ENCODE measurements around the gene STARD4. TPM values are rescaled to one million over a fixed set of nuclear protein-coding genes. Genes with fewer than 3 reads are reported as not detected.

STARD4 gene
- total and polyA plus RNA-seq, 9 of the 15 experiments (the other 6 are each of a cell fraction or from before 2014, with no cell fraction given) = 28.4 to 88.0 (median 34.0) TPM

- no peaks in the 10 kb centered on the region for H4K20me1 ChIP-seq (replicated peaks; ENCODE audit: control insufficient read depth, insufficient read depth, low read length)
- H3K79me2 ChIP-seq (ENCODE audit: control insufficient read depth, insufficient read depth, low read length) = no peaks in the 10 kb centered on the region
- no peak overlapping the region for H3K9ac ChIP-seq (ENCODE audit: insufficient read depth in 1 of 2, low read depth in 2 of 2, low read length in 2 of 2)
- no peaks in the 10 kb centered on the region for H3K9me3 ChIP-seq (replicated peaks; ENCODE audit: control insufficient read depth, insufficient read depth, low read depth, low read length)
- WGBS (ENCODE audit: insufficient coverage, low coverage, missing lambda C conversion rate) = 63% methylated on average over 2 of the region's 2 CpGs
- intact Hi-C loops (cut with micrococcal nuclease) = no loop called here
- H3K36me3 ChIP-seq (ENCODE audit: control insufficient read depth, insufficient read depth, low read length) = no peaks in the 10 kb centered on the region
- CTCF ChIA-PET (ENCODE audit: low intra/inter-chr PET ratio) = no interaction called here
- ATAC-seq = no peak
- no peak for DNase-seq (ENCODE audit: extremely low read depth in 1 of 4, low spot score in 3 of 4)
- no peak for FAIRE-seq
- H2AFZ ChIP-seq (ENCODE audit: low read depth, low read length) = no peak overlapping the region
- no peak overlapping the region for H3K4me3 ChIP-seq
- POLR2A ChIA-PET = no interaction called here
- H3K9me1 ChIP-seq (ENCODE audit: control insufficient read depth, insufficient read depth, low read length) = no peaks in the 10 kb centered on the region
- in situ Hi-C loops (cut with MboI) = loop anchor here (25.0 kb wide), 1 partner anchor 756 kb away; no protein-coding TSS in a partner anchor
- no TSS peak for BruUV-seq (replicated peaks)
- H3K27me3 ChIP-seq (ENCODE audit: control insufficient read depth in 2 of 2, insufficient read depth in 2 of 2, low read length in 2 of 2) = no peaks in the 10 kb centered on the region
- H3K4me2 ChIP-seq (ENCODE audit: insufficient read depth, low read length) = no peak overlapping the region
- no peak for TF ChIP-seq TRIM25 (IDR thresholded peaks at IDR 0.05; ENCODE audit: borderline replicate concordance)
- TF ChIP-seq RBM22 (IDR thresholded peaks at IDR 0.05; ENCODE audit: low read depth, low read length, poor library complexity, severe bottlenecking) = no peak
- no peak for TF ChIP-seq ZNF76 (CRISPR knock-in tag; IDR thresholded peaks at IDR 0.05; ENCODE audit: borderline replicate concordance)
- TF ChIP-seq TEAD1 (CRISPR knock-in tag; IDR thresholded peaks at IDR 0.05) = no peak
- TF ChIP-seq TCF7L2 (IDR thresholded peaks at IDR 0.05; ENCODE audit: low read depth, low read length) = no peak
- TF ChIP-seq GATAD2B (IDR thresholded peaks at IDR 0.05; ENCODE audit: borderline replicate concordance) = no peak
- no peak for TF ChIP-seq U2AF2 (optimal IDR thresholded peaks at IDR 0.05; ENCODE audit: low read depth, low read length)
- no peak for TF ChIP-seq MBD2 (IDR thresholded peaks at IDR 0.05; ENCODE audit: borderline replicate concordance, low read depth)
- TF ChIP-seq LARP7 (IDR thresholded peaks at IDR 0.05) = no peak
- no peak for TF ChIP-seq NKRF (IDR thresholded peaks at IDR 0.05; ENCODE audit: borderline replicate concordance)
- no peak for TF ChIP-seq ZNF3 (CRISPR knock-in tag; IDR thresholded peaks at IDR 0.05)
- no peak for TF ChIP-seq ETV5 (CRISPR knock-in tag; IDR thresholded peaks at IDR 0.05; ENCODE audit: low read depth)
- TF ChIP-seq GTF2B (IDR thresholded peaks at IDR 0.05; ENCODE audit: extremely low read depth, insufficient read length) = no peak
- TF ChIP-seq CBX8 (IDR thresholded peaks at IDR 0.05; ENCODE audit: borderline replicate concordance, extremely low read depth, low read depth, low read length, poor library complexity, severe bottlenecking) = no peak
- TF ChIP-seq MNT (conservative IDR thresholded peaks at IDR 0.05) = no peak
- no peak for TF ChIP-seq ZC3H11A (IDR thresholded peaks at IDR 0.05; ENCODE audit: low read depth, low read length)
- TF ChIP-seq ZFP30 (CRISPR knock-in tag; IDR thresholded peaks at IDR 0.05; ENCODE audit: borderline replicate concordance) = no peak
- H3K27ac ChIP-seq (ENCODE audit: extremely low read depth, low read depth, low read length) = no peak overlapping the region
- peaks cover 0 to 9% of the 10 kb centered on the region in 2 experiments; a peak in 3 of 5 replicates for H3K4me1 ChIP-seq (replicated peaks in 1 of 2; ENCODE audit: control insufficient read depth in 2 of 2, insufficient read depth in 2 of 2, low read length in 2 of 2)
Observed at GRCh38 chr5:111518777-111519176, 6.4 kb upstream of the STARD4 start.

Data from K562 (cell line).